ENCODE data around the gene COX6A2. TPM values are rescaled to one million over a fixed set of nuclear protein-coding genes. Genes with fewer than 3 reads are reported as not detected.
"Not testable (repeated sequence)": the region's sequence is repeated elsewhere in the genome, so short reads cannot be mapped to it uniquely, and the experiment has no call there.

Gene COX6A2
- total RNA-seq, 2 experiments from 2014 or later, result not detected

DNA sequence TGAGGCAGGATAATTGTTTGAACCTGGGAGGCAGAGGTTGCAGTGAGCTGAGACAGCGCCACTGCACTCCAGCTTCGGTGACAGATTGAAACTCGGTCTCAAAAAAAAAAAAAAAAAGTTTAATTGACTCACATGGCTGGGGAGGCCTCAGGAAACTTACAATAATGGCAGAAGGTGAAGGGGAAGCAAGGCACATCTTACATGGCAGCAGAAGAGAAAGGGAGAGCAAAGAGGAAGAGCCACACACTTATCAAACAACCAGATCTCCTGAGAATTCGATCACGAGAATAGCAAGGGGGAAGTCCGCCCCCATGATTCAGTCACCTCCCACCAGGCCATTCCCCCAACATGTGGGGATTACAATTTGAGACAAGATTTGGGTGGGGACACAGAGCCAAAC, 17.8 kb upstream of the COX6A2 start:
- not testable (repeated sequence) for H3K4me1 Mint-ChIP-seq (ENCODE audit: low read depth); H3K27ac Mint-ChIP-seq; H3K36me3 Mint-ChIP-seq (ENCODE audit: low read depth); H3K27me3 Mint-ChIP-seq (ENCODE audit: low read depth); H3K4me3 Mint-ChIP-seq; H3K9me3 Mint-ChIP-seq; DNase-seq
- intact Hi-C loops (cut with micrococcal nuclease), result loop anchor here (10.0 kb wide), 1 partner anchor 181 kb away; no protein-coding TSS in a partner anchor
- CTCF ChIA-PET, result interaction anchor here (0.6 to 1.6 kb wide), 3 partner anchors 17 to 463 kb away, joined by 3 read pairs; no protein-coding TSS in a partner anchor

DNA sequence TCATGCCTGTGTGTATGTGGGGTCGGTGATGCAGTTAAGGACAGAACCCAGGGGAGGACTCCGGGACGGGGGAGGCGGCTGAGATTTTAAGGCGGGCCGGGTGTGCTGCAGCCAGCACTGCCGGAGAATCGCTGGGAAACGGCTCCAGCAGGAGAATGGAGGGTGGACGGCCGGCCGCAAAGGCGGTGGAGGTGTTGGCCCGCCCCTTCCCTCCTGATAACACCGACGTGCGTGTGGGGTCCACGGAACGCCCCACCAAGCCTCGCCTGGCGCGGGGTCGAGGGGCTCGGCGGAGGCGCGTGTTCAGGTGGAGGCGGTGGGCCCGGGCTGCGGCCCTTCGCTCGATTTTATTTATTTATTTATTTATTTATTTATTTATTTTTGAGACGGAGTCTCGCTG, 13.8 kb upstream of the COX6A2 start:
- H3K27ac Mint-ChIP-seq, result no peak overlapping the region
- intact Hi-C loops (cut with micrococcal nuclease), result loop anchor here (5.0 to 10.0 kb wide), 4 partner anchors 60 to 240 kb away; partner anchors contain the start of gene PYCARD
- DNase-seq, result no peak
- no peaks in the 10 kb centered on the region for H3K27me3 Mint-ChIP-seq (ENCODE audit: low read depth)
- no peaks in the 10 kb centered on the region for H3K36me3 Mint-ChIP-seq (ENCODE audit: low read depth)
- peaks cover 9% of the 10 kb centered on the region for H3K4me1 Mint-ChIP-seq (ENCODE audit: low read depth)
- CTCF ChIA-PET, result interaction anchor here (0.7 to 3.4 kb wide), 7 partner anchors 10 to 457 kb away, joined by 3 to 14 read pairs (median 3); partner anchors contain the start of gene HSD3B7
- H3K4me3 Mint-ChIP-seq, result peak overlapping the region; percentile 71
- H3K9me3 Mint-ChIP-seq, result no peaks in the 10 kb centered on the region

GRCh38 chr16:31440516-31441184, 12.5 kb upstream of the COX6A2 start:
- no peak for DNase-seq
- CTCF ChIA-PET, result no interaction called here
- H3K27me3 Mint-ChIP-seq (ENCODE audit: low read depth), result no peaks in the 10 kb centered on the region
- no peaks in the 10 kb centered on the region for H3K36me3 Mint-ChIP-seq (ENCODE audit: low read depth)
- H3K27ac Mint-ChIP-seq, result no peak overlapping the region
- intact Hi-C loops (cut with micrococcal nuclease), result loop anchor here (5.0 to 10.0 kb wide), 4 partner anchors 58 to 238 kb away; partner anchors contain the start of gene PYCARD
- no peaks in the 10 kb centered on the region for H3K9me3 Mint-ChIP-seq
- H3K4me1 Mint-ChIP-seq (ENCODE audit: low read depth), result peaks cover 9% of the 10 kb centered on the region
- no peak overlapping the region for H3K4me3 Mint-ChIP-seq

GRCh38 chr16:31439519-31439918, 11.4 kb upstream of the COX6A2 start:
- no peak overlapping the region for H3K4me3 Mint-ChIP-seq
- no peaks in the 10 kb centered on the region for H3K9me3 Mint-ChIP-seq
- no peak for DNase-seq

GRCh38 chr16:31439023-31439422, 10.9 kb upstream of the COX6A2 start:
- H3K9me3 Mint-ChIP-seq; H3K27me3 Mint-ChIP-seq (ENCODE audit: low read depth); H3K27ac Mint-ChIP-seq; intact Hi-C loops (cut with micrococcal nuclease); DNase-seq; H3K4me1 Mint-ChIP-seq (ENCODE audit: low read depth); CTCF ChIA-PET; H3K36me3 Mint-ChIP-seq (ENCODE audit: low read depth); H3K4me3 Mint-ChIP-seq: not testable (repeated sequence)

More at GRCh38 chr16:31439519-31439918, 11.4 kb upstream of the COX6A2 start:
- intact Hi-C loops (cut with micrococcal nuclease), result no loop called here
- H3K4me1 Mint-ChIP-seq (ENCODE audit: low read depth), result peaks cover 9% of the 10 kb centered on the region
- no peaks in the 10 kb centered on the region for H3K36me3 Mint-ChIP-seq (ENCODE audit: low read depth)
- H3K27me3 Mint-ChIP-seq (ENCODE audit: low read depth), result no peaks in the 10 kb centered on the region
- CTCF ChIA-PET, result no interaction called here
- no peak overlapping the region for H3K27ac Mint-ChIP-seq

DNA sequence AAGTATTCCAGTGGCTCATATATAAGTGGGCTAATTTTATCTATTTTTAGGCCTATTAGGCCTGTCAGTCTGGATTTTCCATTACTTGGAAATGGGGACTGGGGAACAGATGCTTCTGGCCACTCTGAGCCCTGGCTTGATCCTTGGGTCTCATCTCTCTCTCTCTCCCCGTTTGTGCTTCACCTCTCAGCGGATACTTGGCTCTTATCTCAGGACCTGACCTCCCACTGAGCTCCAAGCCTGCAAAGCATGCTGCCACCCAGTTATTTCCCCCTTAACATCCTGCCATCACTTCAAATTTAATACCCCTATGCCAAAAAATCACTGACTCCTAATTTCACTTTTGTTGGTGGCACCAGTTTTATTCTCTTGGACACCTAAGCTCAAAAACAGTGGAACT, 10.3 kb upstream of the COX6A2 start:
- no peaks in the 10 kb centered on the region for H3K9me3 Mint-ChIP-seq
- DNase-seq, result no peak
- no peaks in the 10 kb centered on the region for H3K27me3 Mint-ChIP-seq (ENCODE audit: low read depth)
- peaks cover 9% of the 10 kb centered on the region for H3K4me1 Mint-ChIP-seq (ENCODE audit: low read depth)
- no peaks in the 10 kb centered on the region for H3K36me3 Mint-ChIP-seq (ENCODE audit: low read depth)
- CTCF ChIA-PET, result no interaction called here
- no peak overlapping the region for H3K4me3 Mint-ChIP-seq
- intact Hi-C loops (cut with micrococcal nuclease), result no loop called here
- H3K27ac Mint-ChIP-seq, result no peak overlapping the region

DNA sequence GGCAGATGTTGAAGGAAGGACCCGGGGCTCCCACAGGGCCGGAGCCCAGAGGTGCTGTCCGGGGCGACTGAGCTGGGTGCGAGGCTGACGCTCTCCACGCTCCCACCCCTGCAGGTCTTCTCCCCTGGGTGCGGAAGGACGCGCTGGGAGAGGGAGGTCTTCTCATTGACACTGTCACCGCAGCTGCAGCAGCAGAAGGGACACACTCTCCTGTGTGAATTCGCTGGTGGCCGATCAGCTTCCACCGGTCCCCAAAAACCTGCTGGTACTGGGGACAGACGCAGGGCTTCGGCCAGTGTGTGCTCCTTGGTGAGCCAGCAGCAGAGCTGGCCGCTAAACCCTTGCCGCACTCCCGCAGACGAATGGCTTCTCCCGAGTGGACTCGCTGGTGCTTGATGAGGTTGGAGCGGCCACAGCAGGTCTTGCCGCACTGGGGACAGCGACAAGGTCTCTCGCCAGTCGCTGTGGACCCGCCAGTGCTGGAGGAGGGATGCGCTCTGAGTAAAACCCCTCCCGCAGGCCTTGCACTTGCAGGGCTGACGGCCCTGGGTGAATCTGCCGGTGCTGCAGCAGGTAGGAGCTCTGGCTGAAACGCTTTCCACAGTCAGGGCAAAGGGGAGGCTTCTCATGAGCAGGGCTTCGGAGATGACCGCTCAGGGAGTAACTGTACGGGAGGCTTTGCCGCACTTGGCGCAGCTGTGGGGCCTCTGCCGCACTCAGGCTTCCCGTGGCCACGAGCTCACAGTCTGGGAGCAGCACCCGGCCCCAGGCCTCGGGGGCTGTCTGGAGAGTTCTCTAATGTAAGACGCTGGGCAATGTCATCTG, 8.3 kb upstream of the COX6A2 start:
- no peak overlapping the region for H3K4me3 Mint-ChIP-seq
- peaks cover 5% of the 10 kb centered on the region for H3K4me1 Mint-ChIP-seq (ENCODE audit: low read depth)
- H3K27me3 Mint-ChIP-seq (ENCODE audit: low read depth), result no peaks in the 10 kb centered on the region
- intact Hi-C loops (cut with micrococcal nuclease), result no loop called here
- no peak for DNase-seq
- no peak overlapping the region for H3K27ac Mint-ChIP-seq
- no peaks in the 10 kb centered on the region for H3K36me3 Mint-ChIP-seq (ENCODE audit: low read depth)
- H3K9me3 Mint-ChIP-seq, result no peaks in the 10 kb centered on the region
- CTCF ChIA-PET, result interaction anchor here (0.6 kb wide), 1 partner anchor 406 kb away, joined by 3 read pairs; no protein-coding TSS in a partner anchor

- intact Hi-C loops (cut with micrococcal nuclease), result no loop called here
- DNase-seq, result no peak
- Mint-ChIP-seq H3K4me1 (ENCODE audit: low read depth) (peaks cover 8% of the 10 kb centered on the region), H3K27ac (no peak overlapping the region), H3K27me3 (ENCODE audit: low read depth) (no peaks in the 10 kb centered on the region), H3K9me3 (no peaks in the 10 kb centered on the region), H3K4me3 (no peak overlapping the region), H3K36me3 (ENCODE audit: low read depth) (no peaks in the 10 kb centered on the region)
- CTCF ChIA-PET, result interaction anchor here (1.2 kb wide), 1 partner anchor 20 kb away, joined by 4 read pairs; no protein-coding TSS in a partner anchor
Observed at GRCh38 chr16:31435341-31436220, 7.4 kb upstream of the COX6A2 start.

GRCh38 chr16:31430380-31431052, 2.4 kb upstream of the COX6A2 start:
- Mint-ChIP-seq H3K4me3 (no peak overlapping the region), H3K4me1 (ENCODE audit: low read depth) (peaks cover 6% of the 10 kb centered on the region), H3K27me3 (ENCODE audit: low read depth) (peaks cover 3% of the 10 kb centered on the region), H3K27ac (no peak overlapping the region), H3K9me3 (no peaks in the 10 kb centered on the region), H3K36me3 (ENCODE audit: low read depth) (no peaks in the 10 kb centered on the region)
- intact Hi-C loops (cut with micrococcal nuclease), result no loop called here
- no peak for DNase-seq
- CTCF ChIA-PET, result interaction anchor here (0.6 to 0.8 kb wide), 2 partner anchors 12 to 793 kb away, joined by 3 read pairs; partner anchors contain the start of gene ZNF843

- no peak overlapping the region for H3K4me3 Mint-ChIP-seq
- no peak for DNase-seq
- H3K27me3 Mint-ChIP-seq (ENCODE audit: low read depth), result peaks cover 5% of the 10 kb centered on the region
- no peak overlapping the region for H3K27ac Mint-ChIP-seq
- peaks cover 6% of the 10 kb centered on the region for H3K4me1 Mint-ChIP-seq (ENCODE audit: low read depth)
- CTCF ChIA-PET, result no interaction called here
- no peaks in the 10 kb centered on the region for H3K36me3 Mint-ChIP-seq (ENCODE audit: low read depth)
- no peaks in the 10 kb centered on the region for H3K9me3 Mint-ChIP-seq
- intact Hi-C loops (cut with micrococcal nuclease), result no loop called here
Observed at GRCh38 chr16:31429796-31430195, 1.6 kb upstream of the COX6A2 start.

DNA sequence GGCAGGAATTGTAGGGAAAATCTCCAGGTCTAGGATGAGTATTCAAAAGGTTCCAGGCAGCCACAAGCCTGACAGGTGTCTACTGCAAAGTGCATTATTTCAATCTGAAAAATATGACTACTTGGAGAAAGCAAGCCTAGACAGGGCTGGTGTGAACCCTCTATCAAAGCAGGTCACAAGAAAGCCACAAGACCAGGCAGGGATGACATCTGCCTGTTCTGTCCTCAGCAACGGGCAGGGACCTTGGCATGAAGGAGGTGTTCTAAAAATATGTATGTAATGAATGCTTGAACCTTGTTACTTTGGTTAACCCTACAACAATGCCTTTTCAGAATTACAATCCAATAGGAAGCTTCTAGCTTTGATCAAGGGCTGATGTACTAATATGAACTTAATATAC, 1.2 kb upstream of the COX6A2 start:
- CTCF ChIA-PET, result interaction anchor here (0.6 to 1.2 kb wide), 2 partner anchors 16 to 186 kb away, joined by 3 to 4 read pairs; no protein-coding TSS in a partner anchor
- Mint-ChIP-seq H3K36me3 (ENCODE audit: low read depth) (no peaks in the 10 kb centered on the region), H3K9me3 (no peaks in the 10 kb centered on the region), H3K4me1 (ENCODE audit: low read depth) (peaks cover 6% of the 10 kb centered on the region), H3K4me3 (no peak overlapping the region), H3K27me3 (ENCODE audit: low read depth) (peaks cover 5% of the 10 kb centered on the region), H3K27ac (no peak overlapping the region)
- DNase-seq, result no peak
- intact Hi-C loops (cut with micrococcal nuclease), result no loop called here
